HepG2 (cell line): ENCODE results near the gene PFDN2. TPM values are rescaled to one million over a fixed set of nuclear protein-coding genes. Genes with fewer than 3 reads are reported as not detected.

Experiments used
- ATAC-seq: fragments of 200-7000 bp; cut with Tn5 transposase; 3 replicates; pipeline ENCODE4 v1.9.1; 2020; ENCODE audit warnings: mild to moderate bottlenecking, moderate library complexity
- BruUV-seq: library from RNA; stranded (reverse); fragments of 400-500 nt; replicated peaks from 2 replicates; lab custom pipeline; 2021; lab: Mats Ljungman, UMichigan
- CTCF ChIA-PET: fragments of 300-600 bp; formaldehyde crosslinking; extraction: SDS; loops from one replicate; lab custom pipeline; 2021; ENCODE audit warnings: low total read pairs, inconsistent platforms, low intra/inter-chr PET ratio; lab: Yijun Ruan, JAX
- POLR2A ChIA-PET: fragments of 350-600 bp; sonication (Branson Sonifier 250); formaldehyde crosslinking; loops from one replicate; lab custom pipeline; 2020; ENCODE audit warnings: antibody characterized with exemption, inconsistent platforms; lab: Yijun Ruan, JAX
- DNase-seq: peaks from one replicate; pipeline ENCODE4 v3.0.0-alpha.2; 2015; ENCODE audit warnings: low spot score
- FAIRE-seq: peaks from 3 replicates; lab custom pipeline; 2011; peaks lifted over from hg19 to GRCh38; lab: Jason Lieb, UNC
- H2AFZ ChIP-seq: one replicate; pipeline ENCODE4 v1.6.1; 2011; ENCODE audit warnings: low read length, inconsistent platforms
- H3K27ac ChIP-seq: fragments of 300-600 bp; 3 replicates; pipeline ENCODE4 v1.8.0; 2011; ENCODE audit warnings: mixed run types, mild to moderate bottlenecking, mixed read lengths, low read length, inconsistent platforms; ENCODE audit not compliant: insufficient read depth; ENCODE audit errors: extremely low read length
- H3K27me3 ChIP-seq, 2 experiments: fragments of 200-600 bp in 1 of 2; 2 replicates in 1 of 2; 3 replicates in 1 of 2; pipeline versions ENCODE4 v1.6.0 to v1.8.0; 2011; ENCODE audit warnings: low read length in 2 of 2, mild to moderate bottlenecking in 2 of 2, moderate library complexity in 2 of 2, inconsistent platforms in 1 of 2; ENCODE audit not compliant: insufficient read depth in 2 of 2, control insufficient read depth in 1 of 2
- H3K36me3 ChIP-seq, 2 experiments: fragments of 200-600 bp in 1 of 2; replicated peaks in 1 of 2; 2 replicates in 1 of 2; 3 replicates in 1 of 2; pipeline versions ENCODE4 v1.5.1 to v1.8.0; 2011; ENCODE audit warnings: low read length in 2 of 2, inconsistent platforms in 1 of 2; ENCODE audit not compliant: insufficient read depth in 2 of 2, control insufficient read depth in 1 of 2
- H3K4me1 ChIP-seq: 2 replicates; pipeline ENCODE4 v1.5.1; 2012; ENCODE audit warnings: low read length, inconsistent platforms; ENCODE audit not compliant: insufficient read depth
- H3K4me2 ChIP-seq: 2 replicates; pipeline ENCODE4 v1.6.0; 2011; ENCODE audit warnings: low read depth, low read length, inconsistent platforms
- H3K4me3 ChIP-seq, 3 experiments: fragments of 200-600 bp in 1 of 3; sonication (generic), shearing (Covaris generic) in 1 of 3; replicated peaks in 1 of 3; 2 replicates each; pipeline ENCODE4 v1.5.1; 2011 to 2016; ENCODE audit warnings: low read length in 3 of 3, inconsistent platforms in 2 of 3, low read depth in 2 of 3, mild to moderate bottlenecking in 2 of 3, control low read depth in 1 of 3, mixed read lengths in 1 of 3; ENCODE audit not compliant: insufficient read depth in 1 of 3
- H3K79me2 ChIP-seq: one replicate; pipeline ENCODE4 v1.6.1; 2011; ENCODE audit warnings: low read length, inconsistent platforms; ENCODE audit not compliant: insufficient read depth
- H3K9ac ChIP-seq: 2 replicates; pipeline ENCODE4 v1.6.0; 2011; ENCODE audit warnings: mild to moderate bottlenecking, low read depth, low read length, inconsistent platforms; ENCODE audit not compliant: insufficient read depth
- H3K9me3 ChIP-seq: 2 replicates; pipeline ENCODE4 v1.5.1; 2012; ENCODE audit warnings: mild to moderate bottlenecking, low read length
- H4K20me1 ChIP-seq: 2 replicates; pipeline ENCODE4 v1.6.0; 2011; ENCODE audit warnings: inconsistent platforms, mild to moderate bottlenecking, low read length, moderate library complexity; ENCODE audit not compliant: insufficient read depth
- GATAD2A ChIP-seq: IDR thresholded peaks from 2 replicates; pipeline ENCODE4 v1.6.1; 2016
- HES4 ChIP-seq: sonication (generic); formaldehyde crosslinking; IDR thresholded peaks from 2 replicates; pipeline ENCODE4 v1.9.0; 2021; ENCODE audit warnings: mild to moderate bottlenecking, missing genetic modification reagents, borderline replicate concordance
- JUNB ChIP-seq: sonication (generic); formaldehyde crosslinking; IDR thresholded peaks from 2 replicates; pipeline ENCODE4 v1.8.0; 2022; ENCODE audit warnings: missing genetic modification reagents, mild to moderate bottlenecking, borderline replicate concordance
- RARA ChIP-seq: IDR thresholded peaks from 2 replicates; pipeline ENCODE4 v1.6.1; 2016; ENCODE audit warnings: missing genetic modification reagents, missing compliant biosample characterization
- RXRA ChIP-seq: sonication (generic); formaldehyde crosslinking; IDR thresholded peaks from 2 replicates; pipeline ENCODE4 v1.5.1; 2020; ENCODE audit warnings: missing genetic modification reagents
- RXRB ChIP-seq: IDR thresholded peaks from 2 replicates; pipeline ENCODE4 v1.6.1; 2016; ENCODE audit warnings: borderline replicate concordance, missing genetic modification reagents, missing compliant biosample characterization
- SP2 ChIP-seq: sonication (generic); formaldehyde crosslinking; IDR thresholded peaks from 2 replicates; pipeline ENCODE4 v1.5.1; 2020; ENCODE audit warnings: mild to moderate bottlenecking, missing genetic modification reagents
- TOE1 ChIP-seq: sonication (generic); formaldehyde crosslinking; IDR thresholded peaks from 2 replicates; pipeline ENCODE4 v1.4.0; 2020; ENCODE audit warnings: mild to moderate bottlenecking, missing genetic modification reagents
- TRIM24 ChIP-seq: sonication (generic); formaldehyde crosslinking; IDR thresholded peaks from 2 replicates; pipeline ENCODE4 v1.8.0; 2022; ENCODE audit warnings: mild to moderate bottlenecking, missing genetic modification reagents
- ZFX ChIP-seq: sonication (generic); formaldehyde crosslinking; IDR thresholded peaks from 2 replicates; pipeline ENCODE4 v1.4.0; 2020; ENCODE audit warnings: mild to moderate bottlenecking, low read depth, missing genetic modification reagents, moderate library complexity
- ZIK1 ChIP-seq: sonication (generic); formaldehyde crosslinking; IDR thresholded peaks from 2 replicates; pipeline ENCODE4 v1.5.0; 2020; ENCODE audit warnings: mild to moderate bottlenecking, low read depth, missing genetic modification reagents, borderline replicate concordance
- ZNF709 ChIP-seq: sonication (generic); formaldehyde crosslinking; IDR thresholded peaks from 2 replicates; pipeline ENCODE4 v1.5.0; 2020; ENCODE audit warnings: mild to moderate bottlenecking, missing genetic modification reagents
- WGBS: methylation state at CpG from one replicate; pipeline ENCODE4 v1.1.6; 2017; ENCODE audit warnings: low lambda C conversion rate; 5-methylcytosine and 5-hydroxymethylcytosine counted together
- in situ Hi-C: cut with HindIII; loops from 2 replicates; pipeline ENCODE4 v1.10.0; 2017; ENCODE audit warnings: low pct_unique_long_range_greater_than_20kb; ENCODE audit not compliant: extremely low pct_ligation_motif_present
- intact Hi-C: fragments of 100-400 bp; cut with micrococcal nuclease; formaldehyde crosslinking; loops from one replicate; pipeline ENCODE4 v1.10.0; 2022; ENCODE audit not compliant: unreplicated experiment
- polyA plus RNA-seq, 8 experiments: library from polyadenylated mRNA; depleted of rRNA in 3 of 8; stranded (reverse) in 7 of 8; unstranded in 1 of 8; fragments of >200 nt; fragmentation: Illumina TruSeq in 4 of 8; extraction: Trizol in 4 of 8; gene quantifications; 2 replicates each; pipeline versions ENCODE4 v1.2.1 to v1.2.3, GENCODE V29; 2011 to 2016; ENCODE audit warnings: low read depth in 4 of 8, missing spikeins in 1 of 8, mixed read lengths in 1 of 8; ENCODE audit not compliant: insufficient read depth in 1 of 8
- total RNA-seq, 5 experiments: library from RNA; depleted of rRNA; stranded (reverse); fragments of >200 nt; fragmentation: Illumina TruSeq; extraction: Trizol; gene quantifications; 2 replicates each; pipeline ENCODE4 v1.2.3, GENCODE V29; 2016; ENCODE audit warnings: low read depth in 1 of 5
- TF ChIP-seq, protein P1 (sequence below): IDR thresholded peaks from 2 replicates; pipeline ENCODE4 v1.6.1; 2012; ENCODE audit warnings: inconsistent platforms
- TF ChIP-seq, protein P2 (sequence below): sonication (generic); formaldehyde crosslinking; IDR thresholded peaks from 2 replicates; pipeline ENCODE4 v1.5.1; 2020; ENCODE audit warnings: mild to moderate bottlenecking, missing genetic modification reagents, moderate library complexity
- TF ChIP-seq, protein P3 (sequence below): sonication (generic); formaldehyde crosslinking; IDR thresholded peaks from 2 replicates; pipeline ENCODE4 v1.8.0; 2022; ENCODE audit warnings: mild to moderate bottlenecking, missing genetic modification reagents, moderate library complexity
- TF ChIP-seq, protein P4 (sequence below): sonication (generic); formaldehyde crosslinking; IDR thresholded peaks from 2 replicates; pipeline ENCODE4 v1.4.0; 2020; ENCODE audit warnings: missing genetic modification reagents, borderline replicate concordance

The PFDN2 gene
- total and polyA plus RNA-seq, 2 of the 13 experiments (the other 11 are each of a cell fraction or from before 2014, with no cell fraction given), result 62.6 to 63.6 TPM

DNA sequence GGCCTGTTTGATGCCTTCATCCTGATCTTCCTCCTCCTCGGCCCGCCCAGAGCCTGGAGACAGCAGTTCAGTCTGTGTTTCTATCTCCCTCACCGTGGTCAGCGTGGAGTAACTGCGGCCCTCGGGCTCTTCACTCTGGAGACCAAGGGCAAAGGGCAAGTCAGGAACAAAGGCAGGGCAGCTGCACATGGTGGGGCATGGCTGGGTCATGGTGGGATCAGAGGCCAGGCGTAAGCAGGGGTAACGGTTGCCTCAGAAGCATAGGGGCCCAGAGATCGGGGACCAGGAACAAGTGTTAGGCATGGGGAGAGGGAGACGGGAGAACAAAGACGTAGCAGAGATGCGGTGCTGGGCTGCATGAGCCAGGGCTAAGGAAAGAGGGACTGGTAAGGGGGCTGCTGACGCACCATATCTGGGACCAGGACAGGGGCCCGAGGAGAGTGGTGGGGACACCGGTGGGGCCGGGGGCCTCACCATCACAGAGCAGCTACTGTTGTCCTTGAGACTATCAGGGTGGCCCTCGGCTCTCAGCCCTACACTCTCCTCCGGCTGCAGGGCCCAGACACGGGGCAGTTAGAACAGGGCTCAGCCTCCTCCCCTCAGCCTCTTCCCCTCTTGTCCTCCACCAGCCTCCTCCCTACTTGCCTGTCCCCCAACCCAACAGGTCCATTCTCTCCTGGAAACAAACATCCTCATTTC lies 44.9 kb downstream of the PFDN2 start:
- Histone ChIP-seq H2AFZ (no peak overlapping the region), H4K20me1 (no peaks in the 10 kb centered on the region), H3K36me3 (no peaks in the 10 kb centered on the region), H3K9ac (peak overlapping the region; percentile 70), H3K4me2 (peak overlapping the region; percentile 96), H3K79me2 (no peaks in the 10 kb centered on the region), H3K4me1 (peaks cover 41% of the 10 kb centered on the region), H3K27me3 (no peaks in the 10 kb centered on the region), H3K4me3 (peak overlapping the region; percentile 62 to 75 (median 64)), H3K27ac (peak overlapping the region; percentile 40), H3K9me3 (no peaks in the 10 kb centered on the region)
- WGBS, result 34% methylated on average over 18 of the region's 19 CpGs
- ChIA-PET CTCF (interaction anchor here (1.4 to 4.5 kb wide), 3 partner anchors 22 to 76 kb away, joined by 3 to 50 read pairs (median 6); partner anchors contain the start of gene KLHDC9), POLR2A (interaction anchor here (2.1 to 3.8 kb wide), 3 partner anchors 27 to 60 kb away, joined by 6 to 21 read pairs (median 9); partner anchors contain the start of genes DEDD, F11R and USF1)
- in situ Hi-C loops, result no loop called here
- DNase-seq (peak; percentile 22), ATAC-seq (peak; percentile 49), FAIRE-seq (no peak)
- BruUV-seq, result no TSS peak
- intact Hi-C loops, result loop anchor here (1.0 kb wide), 2 partner anchors 24 to 66 kb away; no protein-coding TSS in a partner anchor
- TF ChIP-seq RXRB (CRISPR knock-in tag), result 0 out of 2 replicates have a peak, but pooled peaks have one; percentile 12
- 0 out of 2 replicates have a peak, but pooled peaks have one; percentile 29 for TF ChIP-seq ZNF709 (CRISPR knock-in tag)
- no peak for TF ChIP-seq SP2 (CRISPR knock-in tag)
- TF ChIP-seq, protein P1, sequence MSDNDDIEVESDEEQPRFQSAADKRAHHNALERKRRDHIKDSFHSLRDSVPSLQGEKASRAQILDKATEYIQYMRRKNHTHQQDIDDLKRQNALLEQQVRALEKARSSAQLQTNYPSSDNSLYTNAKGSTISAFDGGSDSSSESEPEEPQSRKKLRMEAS, result peak; percentile 90
- no peak for TF ChIP-seq JUNB (CRISPR knock-in tag)
- TF ChIP-seq, protein P2, sequence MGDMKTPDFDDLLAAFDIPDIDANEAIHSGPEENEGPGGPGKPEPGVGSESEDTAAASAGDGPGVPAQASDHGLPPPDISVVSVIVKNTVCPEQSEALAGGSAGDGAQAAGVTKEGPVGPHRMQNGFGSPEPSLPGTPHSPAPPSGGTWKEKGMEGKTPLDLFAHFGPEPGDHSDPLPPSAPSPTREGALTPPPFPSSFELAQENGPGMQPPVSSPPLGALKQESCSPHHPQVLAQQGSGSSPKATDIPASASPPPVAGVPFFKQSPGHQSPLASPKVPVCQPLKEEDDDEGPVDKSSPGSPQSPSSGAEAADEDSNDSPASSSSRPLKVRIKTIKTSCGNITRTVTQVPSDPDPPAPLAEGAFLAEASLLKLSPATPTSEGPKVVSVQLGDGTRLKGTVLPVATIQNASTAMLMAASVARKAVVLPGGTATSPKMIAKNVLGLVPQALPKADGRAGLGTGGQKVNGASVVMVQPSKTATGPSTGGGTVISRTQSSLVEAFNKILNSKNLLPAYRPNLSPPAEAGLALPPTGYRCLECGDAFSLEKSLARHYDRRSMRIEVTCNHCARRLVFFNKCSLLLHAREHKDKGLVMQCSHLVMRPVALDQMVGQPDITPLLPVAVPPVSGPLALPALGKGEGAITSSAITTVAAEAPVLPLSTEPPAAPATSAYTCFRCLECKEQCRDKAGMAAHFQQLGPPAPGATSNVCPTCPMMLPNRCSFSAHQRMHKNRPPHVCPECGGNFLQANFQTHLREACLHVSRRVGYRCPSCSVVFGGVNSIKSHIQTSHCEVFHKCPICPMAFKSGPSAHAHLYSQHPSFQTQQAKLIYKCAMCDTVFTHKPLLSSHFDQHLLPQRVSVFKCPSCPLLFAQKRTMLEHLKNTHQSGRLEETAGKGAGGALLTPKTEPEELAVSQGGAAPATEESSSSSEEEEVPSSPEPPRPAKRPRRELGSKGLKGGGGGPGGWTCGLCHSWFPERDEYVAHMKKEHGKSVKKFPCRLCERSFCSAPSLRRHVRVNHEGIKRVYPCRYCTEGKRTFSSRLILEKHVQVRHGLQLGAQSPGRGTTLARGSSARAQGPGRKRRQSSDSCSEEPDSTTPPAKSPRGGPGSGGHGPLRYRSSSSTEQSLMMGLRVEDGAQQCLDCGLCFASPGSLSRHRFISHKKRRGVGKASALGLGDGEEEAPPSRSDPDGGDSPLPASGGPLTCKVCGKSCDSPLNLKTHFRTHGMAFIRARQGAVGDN, result peak; percentile 84
- TF ChIP-seq ZIK1 (CRISPR knock-in tag), result no peak
- TF ChIP-seq TOE1 (CRISPR knock-in tag), result no peak
- TF ChIP-seq, protein P3, sequence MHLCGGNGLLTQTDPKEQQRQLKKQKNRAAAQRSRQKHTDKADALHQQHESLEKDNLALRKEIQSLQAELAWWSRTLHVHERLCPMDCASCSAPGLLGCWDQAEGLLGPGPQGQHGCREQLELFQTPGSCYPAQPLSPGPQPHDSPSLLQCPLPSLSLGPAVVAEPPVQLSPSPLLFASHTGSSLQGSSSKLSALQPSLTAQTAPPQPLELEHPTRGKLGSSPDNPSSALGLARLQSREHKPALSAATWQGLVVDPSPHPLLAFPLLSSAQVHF, result no peak
- TF ChIP-seq, protein P4, sequence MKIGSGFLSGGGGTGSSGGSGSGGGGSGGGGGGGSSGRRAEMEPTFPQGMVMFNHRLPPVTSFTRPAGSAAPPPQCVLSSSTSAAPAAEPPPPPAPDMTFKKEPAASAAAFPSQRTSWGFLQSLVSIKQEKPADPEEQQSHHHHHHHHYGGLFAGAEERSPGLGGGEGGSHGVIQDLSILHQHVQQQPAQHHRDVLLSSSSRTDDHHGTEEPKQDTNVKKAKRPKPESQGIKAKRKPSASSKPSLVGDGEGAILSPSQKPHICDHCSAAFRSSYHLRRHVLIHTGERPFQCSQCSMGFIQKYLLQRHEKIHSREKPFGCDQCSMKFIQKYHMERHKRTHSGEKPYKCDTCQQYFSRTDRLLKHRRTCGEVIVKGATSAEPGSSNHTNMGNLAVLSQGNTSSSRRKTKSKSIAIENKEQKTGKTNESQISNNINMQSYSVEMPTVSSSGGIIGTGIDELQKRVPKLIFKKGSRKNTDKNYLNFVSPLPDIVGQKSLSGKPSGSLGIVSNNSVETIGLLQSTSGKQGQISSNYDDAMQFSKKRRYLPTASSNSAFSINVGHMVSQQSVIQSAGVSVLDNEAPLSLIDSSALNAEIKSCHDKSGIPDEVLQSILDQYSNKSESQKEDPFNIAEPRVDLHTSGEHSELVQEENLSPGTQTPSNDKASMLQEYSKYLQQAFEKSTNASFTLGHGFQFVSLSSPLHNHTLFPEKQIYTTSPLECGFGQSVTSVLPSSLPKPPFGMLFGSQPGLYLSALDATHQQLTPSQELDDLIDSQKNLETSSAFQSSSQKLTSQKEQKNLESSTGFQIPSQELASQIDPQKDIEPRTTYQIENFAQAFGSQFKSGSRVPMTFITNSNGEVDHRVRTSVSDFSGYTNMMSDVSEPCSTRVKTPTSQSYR (CRISPR knock-in tag), result 0 out of 2 replicates have a peak, but pooled peaks have one; percentile 18
- peak; percentile 54 for TF ChIP-seq GATAD2A (CRISPR knock-in tag)
- TF ChIP-seq RXRA (CRISPR knock-in tag), result peak; percentile 49; the same call in 1 of the 2 replicates
- TF ChIP-seq ZFX (CRISPR knock-in tag), result peak; percentile 75; the same call in 1 of the 2 replicates
- no peak for TF ChIP-seq TRIM24
- peak; percentile 84 for TF ChIP-seq RARA (CRISPR knock-in tag)
- TF ChIP-seq HES4 (CRISPR knock-in tag), result no peak
